Activated B cell treated with CpG ODN at 0.5 μM for 24 hours (primary cell): ENCODE measurements around the gene CRB1. TPM values are rescaled to one million over a fixed set of nuclear protein-coding genes. Genes with fewer than 3 reads are reported as not detected.

Experiments used
- ATAC-seq: fragments of 200-7000 bp; cut with Tn5 transposase; one replicate; pipeline ENCODE4 v1.10.0; 2021; ENCODE audit warnings: low read depth, mild to moderate bottlenecking, moderate library complexity
- CTCF ChIA-PET: fragments of 350-600 bp; sonication (Branson Sonifier 250); formaldehyde crosslinking; loops from one replicate; lab custom pipeline; 2021; ENCODE audit warnings: antibody characterized with exemption; lab: Charles Lee
- POLR2A ChIA-PET: fragments of 350-600 bp; sonication (Branson Sonifier 250); formaldehyde crosslinking; loops from one replicate; lab custom pipeline; 2021; ENCODE audit warnings: antibody characterized with exemption; lab: Charles Lee
- DNase-seq: peaks from one replicate; pipeline ENCODE4 v3.0.0; 2022
- H3K27ac Mint-ChIP-seq: one replicate; pipeline ENCODE4 v1.8.0; 2020; ENCODE audit warnings: mixed read lengths
- H3K27me3 Mint-ChIP-seq: one replicate; pipeline ENCODE4 v1.8.0; 2021; ENCODE audit warnings: mixed read lengths
- H3K36me3 Mint-ChIP-seq: one replicate; pipeline ENCODE4 v1.8.0; 2021; ENCODE audit warnings: low read depth, mixed read lengths
- H3K4me1 Mint-ChIP-seq: one replicate; pipeline ENCODE4 v1.8.0; 2021; ENCODE audit warnings: mixed read lengths
- H3K4me3 Mint-ChIP-seq: one replicate; pipeline ENCODE4 v1.8.0; 2020; ENCODE audit warnings: mild to moderate bottlenecking, mixed read lengths
- H3K9me3 Mint-ChIP-seq: one replicate; pipeline ENCODE4 v1.8.0; 2020; ENCODE audit warnings: mixed read lengths
- CTCF ChIP-seq: fragments of 200-600 bp; IDR thresholded peaks from one replicate; pipeline ENCODE4 v1.8.0; 2022; ENCODE audit warnings: antibody characterized with exemption, mild to moderate bottlenecking
- intact Hi-C: fragments of 100-400 bp; cut with micrococcal nuclease; formaldehyde crosslinking; loops from one replicate; pipeline ENCODE4 v1.15.1; 2024
- total RNA-seq: library from RNA; stranded (reverse); gene quantifications from 2 replicates; pipeline ENCODE4 v1.2.3, GENCODE V29; 2022

CRB1 gene
- total RNA-seq, 1 donor from 2014 or later, result not detected

- Mint-ChIP-seq H3K27ac (no peak overlapping the region), H3K4me3 (no peak overlapping the region), H3K9me3 (no peaks in the 10 kb centered on the region), H3K27me3 (no peaks in the 10 kb centered on the region), H3K4me1 (no peaks in the 10 kb centered on the region), H3K36me3 (no peaks in the 10 kb centered on the region)
- ChIA-PET POLR2A (no interaction called here), CTCF (interaction anchor here (1.0 kb wide), 1 partner anchor 9 kb away, joined by 4 read pairs; no protein-coding TSS in a partner anchor)
- no peak for TF ChIP-seq CTCF
- ATAC-seq (no peak), DNase-seq (no peak)
- intact Hi-C loops, result no loop called here
Observed at GRCh38 chr1:197391303-197392226, 123.5 kb downstream of the CRB1 start.

- no peak for ATAC-seq
- Mint-ChIP-seq H3K27me3 (no peaks in the 10 kb centered on the region), H3K4me1 (no peaks in the 10 kb centered on the region), H3K4me3 (no peak overlapping the region), H3K27ac (no peak overlapping the region), H3K36me3 (no peaks in the 10 kb centered on the region), H3K9me3 (no peaks in the 10 kb centered on the region)
- ChIA-PET CTCF (no interaction called here), POLR2A (no interaction called here)
- TF ChIP-seq CTCF, result no peak
- no peak for DNase-seq
- intact Hi-C loops, result no loop called here
Observed at GRCh38 chr1:197392541-197392940, 124.5 kb downstream of the CRB1 start.

DNA sequence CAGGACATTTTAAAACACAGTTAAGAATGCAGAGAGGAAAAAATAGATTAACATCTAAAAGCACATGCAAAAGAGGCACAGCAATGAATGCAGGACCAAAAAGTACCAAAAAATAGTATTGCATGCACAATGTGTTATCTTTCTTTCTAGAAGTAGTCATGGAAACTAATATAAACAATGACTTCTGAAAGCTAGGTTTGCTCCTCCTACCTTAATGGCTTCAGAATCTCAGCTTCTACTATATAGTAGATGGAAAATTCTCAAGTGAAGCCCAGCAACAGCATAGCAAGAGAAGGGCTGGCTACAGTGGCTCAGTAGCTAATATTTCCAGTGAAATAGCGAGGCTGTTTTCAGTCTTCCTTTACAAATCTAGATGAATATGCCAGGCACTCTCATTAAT is 125.1 kb downstream of the CRB1 start:
- no peak for TF ChIP-seq CTCF
- CTCF ChIA-PET, result no interaction called here
- no peak overlapping the region for H3K4me3 Mint-ChIP-seq
- no peak for DNase-seq
- intact Hi-C loops, result no loop called here
- H3K27ac Mint-ChIP-seq, result no peak overlapping the region
- no peaks in the 10 kb centered on the region for H3K36me3 Mint-ChIP-seq
- no peaks in the 10 kb centered on the region for H3K27me3 Mint-ChIP-seq
- POLR2A ChIA-PET, result no interaction called here
- no peaks in the 10 kb centered on the region for H3K9me3 Mint-ChIP-seq
- ATAC-seq, result no peak
- H3K4me1 Mint-ChIP-seq, result no peaks in the 10 kb centered on the region

- Mint-ChIP-seq H3K36me3 (no peaks in the 10 kb centered on the region), H3K4me1 (no peaks in the 10 kb centered on the region), H3K27ac (no peak overlapping the region), H3K27me3 (no peaks in the 10 kb centered on the region), H3K9me3 (no peaks in the 10 kb centered on the region), H3K4me3 (no peak overlapping the region)
- intact Hi-C loops, result no loop called here
- ChIA-PET CTCF (no interaction called here), POLR2A (no interaction called here)
- DNase-seq (no peak), ATAC-seq (no peak)
- no peak for TF ChIP-seq CTCF
Observed at GRCh38 chr1:197393772-197394171, 125.7 kb downstream of the CRB1 start.

GRCh38 chr1:197394831-197395608 is 127.0 kb downstream of the CRB1 start:
- Mint-ChIP-seq H3K27me3 (no peaks in the 10 kb centered on the region), H3K36me3 (no peaks in the 10 kb centered on the region), H3K27ac (no peak overlapping the region), H3K9me3 (no peaks in the 10 kb centered on the region), H3K4me3 (no peak overlapping the region), H3K4me1 (no peaks in the 10 kb centered on the region)
- CTCF ChIA-PET, result no interaction called here
- ATAC-seq (no peak), DNase-seq (no peak)
- TF ChIP-seq CTCF, result no peak
- POLR2A ChIA-PET, result no interaction called here
- intact Hi-C loops, result no loop called here
